IPS DF 6.9 (cell line): ENCODE measurements around the gene WASF3.
A peak's percentile ranks its signal among the peaks of the same experiment; 100 is the strongest.

Experiments
- DNase-seq: peaks from one replicate; pipeline ENCODE4 v3.0.0-alpha.2; 2013; ENCODE audit warnings: low read depth, low spot score
- H3K27ac ChIP-seq: one replicate; pipeline ENCODE4 v1.5.1; 2013; ENCODE audit warnings: low read length, control low read depth
- H3K27me3 ChIP-seq: 2 replicates; pipeline ENCODE4 v1.6.1; 2013; ENCODE audit warnings: mild to moderate bottlenecking, low read length; ENCODE audit not compliant: control insufficient read depth, insufficient read depth
- H3K36me3 ChIP-seq: 2 replicates; pipeline ENCODE4 v1.6.1; 2013; ENCODE audit warnings: low read length; ENCODE audit not compliant: control insufficient read depth, insufficient read depth
- H3K4me1 ChIP-seq: 2 replicates; pipeline ENCODE4 v1.6.1; 2013; ENCODE audit warnings: low read length; ENCODE audit not compliant: control insufficient read depth, insufficient read depth
- H3K4me3 ChIP-seq: 2 replicates; pipeline ENCODE4 v1.5.1; 2013; ENCODE audit warnings: mild to moderate bottlenecking, low read length
- H3K9me3 ChIP-seq: 2 replicates; pipeline ENCODE4 v1.6.1; 2013; ENCODE audit warnings: low read length, inconsistent platforms; ENCODE audit not compliant: control insufficient read depth, insufficient read depth
- WGBS: extraction: QIAGEN DNeasy Blood & Tissue Kit; methylation state at CpG from one replicate; pipeline ENCODE4 v1.1.7; 2013; ENCODE audit warnings: mixed read lengths, missing lambda C conversion rate; ENCODE audit not compliant: insufficient read length, insufficient coverage; 5-methylcytosine and 5-hydroxymethylcytosine counted together

WASF3 gene

DNA sequence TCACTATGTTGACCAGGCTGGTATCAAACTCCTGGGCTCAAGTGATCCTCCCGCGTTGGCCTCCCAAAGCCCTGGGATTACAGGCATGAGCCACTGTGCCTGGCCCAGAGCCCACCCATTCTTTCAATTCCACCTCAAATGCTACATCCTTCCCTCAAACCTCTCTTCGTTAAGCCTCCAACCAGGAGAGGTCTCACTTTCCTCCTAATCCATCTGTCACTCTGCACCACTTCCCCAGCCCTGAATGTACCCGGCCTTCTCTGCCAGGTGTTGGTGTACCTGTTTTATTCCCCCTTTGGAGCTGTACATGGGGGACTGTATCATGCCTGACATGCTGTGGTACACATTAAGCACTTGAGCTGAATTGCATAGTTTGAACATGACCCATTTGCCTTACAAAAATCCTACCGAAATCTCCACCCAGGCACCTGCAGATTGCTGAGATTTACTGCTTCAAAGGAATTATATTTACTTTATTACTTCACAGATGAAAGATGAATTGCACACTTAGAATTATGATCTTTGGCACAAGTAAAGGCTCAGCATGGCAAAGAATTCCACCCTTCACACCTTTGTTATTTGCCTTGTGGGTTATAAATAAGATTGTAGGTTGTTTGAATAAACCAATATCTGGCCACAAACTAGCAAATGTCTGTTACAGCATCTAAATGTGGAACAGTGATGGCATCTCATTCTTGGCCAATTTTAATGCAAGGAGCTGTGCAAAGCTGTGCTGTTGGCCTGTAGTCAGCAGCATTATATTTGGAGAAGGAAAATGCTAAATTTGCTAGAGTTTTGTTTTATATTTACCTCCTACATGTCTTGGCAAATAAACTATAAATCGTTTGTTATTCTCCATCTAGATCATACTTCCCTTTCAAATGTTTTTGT, 15.6 kb upstream of the WASF3 start:
- WGBS: no CpG with 5 or more reads among the region's 6 CpGs
- Histone ChIP-seq H3K4me3 (no peak overlapping the region), H3K27ac (no peak overlapping the region), H3K9me3 (no peaks in the 10 kb centered on the region), H3K27me3 (no peaks in the 10 kb centered on the region), H3K36me3 (no peaks in the 10 kb centered on the region), H3K4me1 (no peaks in the 10 kb centered on the region)
- no peak for DNase-seq

DNA sequence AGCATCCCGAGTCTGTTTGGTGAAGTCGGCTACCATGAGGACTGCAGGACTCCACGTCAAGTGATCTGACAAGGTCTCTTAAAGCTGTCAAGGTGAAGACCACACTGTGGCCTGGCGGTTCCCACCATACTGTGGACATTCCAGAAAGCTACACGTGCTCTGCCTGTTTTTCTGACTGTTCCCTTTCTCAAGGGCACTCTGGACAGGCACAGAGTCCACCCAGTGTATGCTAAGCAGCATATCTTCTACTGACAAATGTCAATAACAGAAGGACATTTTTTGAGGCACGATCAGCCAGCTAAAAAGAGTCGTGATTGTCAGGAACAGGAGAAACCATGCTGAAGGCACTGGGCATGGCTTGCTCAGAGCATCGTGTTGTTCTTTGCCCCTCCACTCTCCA, 12.8 kb upstream of the WASF3 start:
- H3K4me3 ChIP-seq: no peak overlapping the region

DNA sequence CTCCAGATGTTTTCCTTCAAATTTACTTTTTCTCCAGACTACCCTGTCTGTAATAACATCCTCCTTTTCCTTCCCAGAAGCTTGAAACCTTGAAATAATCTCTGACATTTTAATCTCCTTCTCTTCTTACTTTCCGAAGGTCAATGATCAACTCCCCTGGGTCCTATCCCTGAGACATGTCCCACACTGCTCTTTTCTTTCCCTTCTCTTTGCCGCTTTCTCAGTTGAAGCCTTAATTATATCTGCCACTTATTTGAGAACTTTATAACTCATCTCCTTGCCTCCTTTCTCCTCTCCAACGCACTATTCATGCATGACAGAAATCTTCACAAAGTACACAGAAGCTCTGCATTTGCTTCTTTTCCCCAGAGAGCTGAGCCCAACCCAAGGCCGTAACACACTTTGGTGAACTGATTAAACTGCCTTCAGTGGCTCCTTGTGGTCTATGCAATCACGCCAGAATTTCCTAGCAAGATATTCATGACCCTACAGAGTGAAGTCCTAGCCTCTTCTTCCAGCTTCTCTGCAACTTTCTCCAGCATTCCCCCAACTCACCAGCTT, 9.2 kb upstream of the WASF3 start:
- Histone ChIP-seq H3K4me3 (no peak overlapping the region), H3K4me1 (no peaks in the 10 kb centered on the region), H3K9me3 (no peaks in the 10 kb centered on the region), H3K36me3 (no peaks in the 10 kb centered on the region), H3K27ac (no peak overlapping the region), H3K27me3 (peaks cover 1% of the 10 kb centered on the region; the same call in 1 of the 2 replicates)
- DNase-seq: no peak
- no CpG with 5 or more reads among the region's 5 CpGs for WGBS

More for the DNA sequence above, 12.8 kb upstream of the WASF3 start:
- Histone ChIP-seq H3K27ac (no peak overlapping the region), H3K27me3 (peaks cover 1% of the 10 kb centered on the region; the same call in 1 of the 2 replicates), H3K4me1 (no peaks in the 10 kb centered on the region), H3K9me3 (no peaks in the 10 kb centered on the region), H3K36me3 (no peaks in the 10 kb centered on the region)
- DNase-seq: no peak
- no CpG with 5 or more reads among the region's 8 CpGs for WGBS

DNA sequence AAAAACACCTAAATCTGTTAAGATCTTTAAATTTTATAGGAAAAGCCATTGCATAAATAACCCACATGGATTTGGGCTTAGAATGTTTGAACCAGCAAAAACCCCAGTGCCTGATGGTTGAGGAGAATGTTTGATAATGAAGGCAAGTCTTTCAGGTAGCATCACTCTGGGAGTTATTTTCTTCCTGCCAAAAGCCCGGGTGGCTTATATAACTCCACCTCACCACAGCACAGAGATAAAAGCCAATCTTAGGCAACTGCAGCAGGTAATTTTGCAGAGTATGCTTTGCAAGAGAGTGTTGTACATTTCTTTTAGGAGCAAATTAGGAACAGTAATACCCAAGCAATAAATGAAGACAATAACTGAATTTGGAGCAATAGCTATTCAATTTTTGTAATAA, 7.8 kb upstream of the WASF3 start:
- peaks cover 1% of the 10 kb centered on the region; the same call in 1 of the 2 replicates for H3K27me3 ChIP-seq
- no peak overlapping the region for H3K27ac ChIP-seq
- no peaks in the 10 kb centered on the region for H3K4me1 ChIP-seq
- no peak for DNase-seq
- H3K4me3 ChIP-seq: no peak overlapping the region
- H3K36me3 ChIP-seq: no peaks in the 10 kb centered on the region
- no peaks in the 10 kb centered on the region for H3K9me3 ChIP-seq
- WGBS: no CpG with 5 or more reads among the region's 1 CpG

DNA sequence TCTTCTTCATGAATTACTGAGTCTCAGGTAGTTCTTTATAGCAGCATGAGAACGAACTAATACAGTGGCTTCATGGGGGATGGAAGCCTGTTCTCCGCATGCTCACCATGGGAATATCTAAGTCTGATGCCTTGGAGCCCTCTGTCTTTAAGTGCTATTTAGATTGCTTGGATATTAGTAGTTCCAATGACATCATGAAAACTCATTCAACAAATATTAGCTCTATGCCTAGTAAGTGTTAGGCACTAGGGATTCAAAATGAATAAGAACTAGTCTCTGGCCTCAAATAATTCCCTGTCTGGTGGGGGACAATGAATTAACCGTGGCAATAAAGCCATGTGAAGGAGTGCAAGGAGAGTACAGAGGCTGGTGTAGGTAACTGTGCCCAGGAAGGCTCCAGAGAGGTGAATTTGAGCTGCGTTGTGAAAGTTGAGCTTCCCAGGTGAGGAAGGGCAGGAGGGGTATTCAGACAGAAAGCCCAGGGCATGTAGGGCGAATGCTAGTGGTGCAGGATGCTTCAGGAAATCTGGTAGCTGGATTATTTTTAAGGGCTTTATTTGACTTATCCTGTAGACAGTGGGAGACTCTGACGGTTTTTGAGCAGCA, 6.1 kb upstream of the WASF3 start:
- Histone ChIP-seq H3K36me3 (no peaks in the 10 kb centered on the region), H3K4me3 (no peak overlapping the region), H3K27me3 (peaks cover 1% of the 10 kb centered on the region; the same call in 1 of the 2 replicates), H3K9me3 (no peaks in the 10 kb centered on the region), H3K4me1 (no peaks in the 10 kb centered on the region), H3K27ac (no peak overlapping the region)
- WGBS: no CpG with 5 or more reads among the region's 6 CpGs
- DNase-seq: no peak

DNA sequence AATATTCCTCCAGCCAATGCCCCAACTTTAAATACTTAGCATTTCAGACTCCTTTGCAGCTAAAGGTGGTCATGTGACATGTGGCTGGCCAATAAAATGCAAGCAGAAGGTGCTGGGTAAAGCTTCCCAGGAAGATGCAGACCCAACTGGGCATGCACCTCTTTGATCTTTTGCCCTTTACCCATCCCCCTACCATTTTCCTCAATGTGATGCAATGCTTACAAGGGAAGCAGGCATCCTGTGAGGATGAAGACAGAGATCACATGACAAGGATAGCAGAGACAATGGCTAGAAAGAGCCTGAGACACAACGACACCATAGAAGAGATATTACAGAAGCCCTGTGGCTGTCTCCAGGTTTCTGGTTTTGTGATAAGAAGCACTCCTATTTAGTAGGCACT, 2.1 kb upstream of the WASF3 start:
- whole genome bisulfite sequencing: no CpG with 5 or more reads among the region's 1 CpG
- Histone ChIP-seq H3K27me3 (no peaks in the 10 kb centered on the region), H3K36me3 (no peaks in the 10 kb centered on the region), H3K4me3 (no peak overlapping the region), H3K27ac (no peak overlapping the region), H3K4me1 (no peaks in the 10 kb centered on the region; the same call in 1 of the 2 replicates), H3K9me3 (no peaks in the 10 kb centered on the region)
- DNase-seq: no peak

DNA sequence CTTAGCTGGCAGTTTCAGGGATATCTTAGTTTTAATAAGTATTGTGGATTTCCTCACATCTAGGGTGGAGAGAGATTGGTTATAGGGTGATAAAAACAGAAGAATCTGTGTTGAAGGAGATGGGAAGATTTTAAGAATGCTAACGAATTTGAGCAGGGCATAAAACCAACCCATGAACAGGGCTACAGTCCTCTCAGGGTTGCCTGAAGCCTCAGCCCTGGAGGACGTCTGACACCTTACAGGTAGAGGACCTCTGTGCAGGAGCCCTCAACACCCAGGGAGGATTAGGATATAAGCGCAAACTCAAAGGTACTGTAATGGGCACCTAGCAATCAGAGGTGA, 461 bp upstream of the WASF3 start:
- no peak for DNase-seq
- Histone ChIP-seq H3K4me1 (no peaks in the 10 kb centered on the region; the same call in 1 of the 2 replicates), H3K9me3 (no peaks in the 10 kb centered on the region), H3K4me3 (peak overlapping the region; percentile 22; the same call in 1 of the 2 replicates), H3K27me3 (no peaks in the 10 kb centered on the region), H3K36me3 (no peaks in the 10 kb centered on the region), H3K27ac (no peak overlapping the region)
- no CpG with 5 or more reads among the region's 3 CpGs for WGBS

DNA sequence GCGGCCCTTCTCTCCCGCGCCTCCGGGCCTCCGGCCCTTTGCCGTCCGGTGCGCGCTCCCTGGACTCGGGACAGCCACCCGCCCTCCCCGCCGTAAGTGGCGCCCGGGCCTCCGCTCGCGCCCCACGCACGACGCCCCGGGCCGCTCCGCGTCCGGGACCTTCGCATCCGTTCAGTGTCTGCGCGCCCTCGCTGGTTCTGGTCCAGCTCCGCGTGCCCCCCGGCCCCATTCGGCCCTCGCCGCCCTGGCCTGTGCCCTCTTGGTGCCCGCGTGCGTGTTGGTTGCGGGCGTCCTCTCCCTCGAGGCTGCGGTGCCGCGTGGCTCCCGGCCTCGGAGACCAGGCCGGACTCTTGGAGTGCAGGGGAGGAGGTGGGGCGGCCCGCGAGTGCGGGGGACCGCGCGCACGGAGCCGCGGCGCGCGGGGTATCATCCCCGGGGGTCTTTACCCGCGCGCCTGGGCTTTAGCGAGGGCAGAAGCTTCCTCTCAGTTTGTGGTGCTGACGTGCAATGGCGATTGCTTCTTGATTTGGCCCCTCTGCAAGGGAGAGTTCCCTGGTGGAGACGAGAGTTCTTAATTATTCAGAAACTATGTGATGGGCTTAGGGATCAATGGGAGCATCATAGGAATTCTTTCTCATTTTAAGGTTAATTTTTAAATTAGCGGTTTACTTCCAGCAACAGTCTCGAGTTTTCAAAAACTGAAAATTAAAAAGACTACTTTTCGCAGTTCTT, 757 bp downstream of the WASF3 start:
- H3K27me3 ChIP-seq: no peaks in the 10 kb centered on the region
- H3K36me3 ChIP-seq: no peaks in the 10 kb centered on the region
- H3K27ac ChIP-seq: no peak overlapping the region
- peak overlapping the region; percentile 59 for H3K4me3 ChIP-seq
- H3K4me1 ChIP-seq: no peaks in the 10 kb centered on the region; the same call in 1 of the 2 replicates
- no peak for DNase-seq
- H3K9me3 ChIP-seq: no peaks in the 10 kb centered on the region
- WGBS: no CpG with 5 or more reads among the region's 73 CpGs

DNA sequence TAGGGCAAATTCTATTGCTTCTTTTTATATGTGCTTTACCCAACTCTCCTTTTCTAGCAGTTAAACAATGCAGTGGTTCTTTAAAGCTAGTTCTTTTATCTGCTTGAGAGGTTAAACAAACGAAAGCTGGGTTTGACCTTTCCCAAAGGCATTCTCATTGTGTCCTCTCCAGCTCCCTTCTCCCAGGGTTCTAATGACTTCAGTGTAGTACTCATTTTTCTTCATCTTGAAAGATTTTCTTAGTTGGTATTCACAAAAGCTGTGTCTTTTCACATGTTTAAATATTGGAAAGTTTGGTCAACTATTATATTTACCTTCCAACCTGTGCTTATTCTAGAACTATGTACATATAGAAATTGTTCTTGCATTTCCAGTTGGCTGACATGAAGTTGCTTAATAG, 1.5 kb downstream of the WASF3 start:
- H3K4me3 ChIP-seq: no peak overlapping the region

DNA sequence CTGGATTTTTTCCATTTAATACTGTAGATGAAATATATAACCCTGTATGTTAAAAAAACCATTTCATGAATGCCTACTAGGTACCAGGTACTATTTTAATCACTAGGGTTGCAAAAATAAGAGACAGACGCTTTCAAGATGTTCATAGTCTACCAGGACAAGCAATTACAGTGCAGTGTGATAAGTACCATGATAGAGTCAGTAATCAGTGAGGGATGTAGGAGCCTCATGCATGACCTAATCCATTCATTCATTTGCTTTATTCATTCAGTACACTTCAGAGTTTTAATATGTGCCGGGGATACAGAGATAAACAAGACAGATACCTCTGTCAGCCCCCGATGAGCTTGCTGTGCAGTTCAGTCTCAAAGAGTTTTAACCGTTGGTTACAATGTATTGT, 3.0 kb downstream of the WASF3 start:
- WGBS: no CpG with 5 or more reads among the region's 4 CpGs
- H3K36me3 ChIP-seq: no peaks in the 10 kb centered on the region

More for the DNA sequence above, 1.5 kb downstream of the WASF3 start:
- no CpG with 5 or more reads among the region's 1 CpG for WGBS
- Histone ChIP-seq H3K4me1 (no peaks in the 10 kb centered on the region; the same call in 1 of the 2 replicates), H3K36me3 (no peaks in the 10 kb centered on the region), H3K27me3 (no peaks in the 10 kb centered on the region), H3K9me3 (no peaks in the 10 kb centered on the region), H3K27ac (no peak overlapping the region)
- no peak for DNase-seq

More for the DNA sequence above, 3.0 kb downstream of the WASF3 start:
- Histone ChIP-seq H3K27me3 (no peaks in the 10 kb centered on the region), H3K4me3 (no peak overlapping the region), H3K27ac (no peak overlapping the region), H3K9me3 (no peaks in the 10 kb centered on the region), H3K4me1 (no peaks in the 10 kb centered on the region; the same call in 1 of the 2 replicates)
- DNase-seq: no peak
